DMS 273 (cell line): ENCODE measurements around the gene RNF113B.
A peak's percentile ranks its signal among the peaks of the same experiment; 100 is the strongest.

Source experiments
- DNase-seq: peaks from one replicate; lab custom pipeline; 2025; ENCODE audit not compliant: unreplicated experiment; lab: John Stamatoyannopoulos, UW

RNF113B gene

GRCh38 chr13:98175043-98175442 is 2.0 kb downstream of the RNF113B start:
- DNase-seq = no peak

GRCh38 chr13:98174307-98174706 is 2.8 kb downstream of the RNF113B start:
- no peak for DNase-seq

GRCh38 chr13:98173431-98174152 is 3.5 kb downstream of the RNF113B start:
- DNase-seq = no peak

- no peak for DNase-seq
These were observed 4.3 kb downstream of the RNF113B start for GRCh38 chr13:98172590-98173422.

- no peak for DNase-seq
These were observed 5.0 kb downstream of the RNF113B start for GRCh38 chr13:98171900-98172589.

GRCh38 chr13:98169331-98169730 is 7.7 kb downstream of the RNF113B start:
- no peak for DNase-seq

- DNase-seq = no peak
These were observed 14.1 kb downstream of the RNF113B start for GRCh38 chr13:98162935-98163334.

- peak; percentile 22 for DNase-seq
These were observed 18.7 kb downstream of the RNF113B start for GRCh38 chr13:98158172-98158899.

GRCh38 chr13:98157609-98158008 is 19.5 kb downstream of the RNF113B start:
- no peak for DNase-seq

GRCh38 chr13:98157188-98157587 is 19.9 kb downstream of the RNF113B start:
- DNase-seq = no peak

- DNase-seq = no peak
These were observed 20.8 kb downstream of the RNF113B start for GRCh38 chr13:98156259-98156658.

GRCh38 chr13:98155475-98156109 is 21.5 kb downstream of the RNF113B start:
- peak; percentile 45 for DNase-seq

- no peak for DNase-seq
These were observed 26.1 kb downstream of the RNF113B start for GRCh38 chr13:98150832-98151479.

GRCh38 chr13:98147521-98147920 is 29.5 kb downstream of the RNF113B start:
- no peak for DNase-seq

GRCh38 chr13:98144801-98145350 is 32.2 kb downstream of the RNF113B start:
- peak; percentile 74 for DNase-seq

GRCh38 chr13:98144027-98144741 is 32.9 kb downstream of the RNF113B start:
- peak; percentile 44 for DNase-seq

GRCh38 chr13:98143601-98144026 is 33.5 kb downstream of the RNF113B start:
- DNase-seq = peak; percentile 39

GRCh38 chr13:98143157-98143553 is 33.9 kb downstream of the RNF113B start:
- DNase-seq = peak; percentile 67
